GM20000 (cell line): Measurements from ENCODE around the gene FAM168A.
"Not testable (repeated sequence)": the region's sequence is repeated elsewhere in the genome, so short reads cannot be mapped to it uniquely, and the experiment has no call there.

Experiments
- DNase-seq: peaks from one replicate; pipeline ENCODE4 v3.0.0; 2012; ENCODE audit warnings: low spot score
- CTCF ChIP-seq: IDR thresholded peaks from 2 replicates; pipeline ENCODE4 v1.5.1; 2012; ENCODE audit warnings: mild to moderate bottlenecking, control low read depth; ENCODE audit errors: extremely low read depth, missing control alignments

FAM168A gene

GRCh38 chr11:73592640-73593039 is 5.3 kb downstream of the FAM168A start:
- no peak for DNase-seq
- no peak for TF ChIP-seq CTCF

DNA sequence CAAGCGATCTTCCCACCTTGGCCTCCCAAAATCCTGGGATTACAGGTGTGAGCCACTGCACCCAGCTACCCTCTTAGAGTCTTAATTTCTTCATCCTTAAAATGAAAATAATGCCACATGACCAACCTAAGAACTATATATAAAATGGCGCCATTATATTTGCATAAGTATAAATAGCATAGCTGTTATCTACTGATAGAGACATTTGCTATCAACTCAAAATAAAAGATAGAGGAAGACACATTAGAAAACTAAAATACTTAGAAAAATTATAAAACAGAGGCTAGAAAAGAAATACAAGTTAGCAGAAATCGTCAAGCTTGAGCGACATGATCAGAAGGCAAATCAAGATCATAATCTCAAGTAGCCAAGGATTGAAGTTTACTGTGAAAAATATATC is 6.2 kb downstream of the FAM168A start:
- no peak for DNase-seq
- no peak for TF ChIP-seq CTCF

DNA sequence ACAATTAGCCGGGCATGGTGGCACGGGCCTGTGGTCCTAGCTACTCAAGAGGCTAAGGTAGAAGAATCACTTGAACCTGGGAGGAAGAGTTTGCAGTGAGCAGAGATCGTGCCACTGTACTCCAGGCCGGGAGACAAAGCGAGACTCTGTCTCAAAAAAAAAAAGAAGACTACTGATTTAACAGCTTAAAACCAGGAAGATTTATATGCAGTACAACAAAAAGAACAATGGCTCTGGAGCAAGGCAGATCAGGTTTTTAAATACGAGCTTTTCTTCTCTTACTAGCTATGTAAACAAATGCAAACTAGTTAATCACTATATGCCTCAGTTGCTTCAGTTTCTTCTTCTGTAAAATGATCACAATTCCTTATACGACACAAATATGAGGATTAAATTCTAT is 6.9 kb downstream of the FAM168A start:
- TF ChIP-seq CTCF = no peak
- no peak for DNase-seq

GRCh38 chr11:73586791-73587190 is 11.1 kb downstream of the FAM168A start:
- DNase-seq = no peak
- TF ChIP-seq CTCF = no peak

- no peak for TF ChIP-seq CTCF
- DNase-seq = no peak
Observed at GRCh38 chr11:73585834-73586575, 11.9 kb downstream of the FAM168A start.

DNA sequence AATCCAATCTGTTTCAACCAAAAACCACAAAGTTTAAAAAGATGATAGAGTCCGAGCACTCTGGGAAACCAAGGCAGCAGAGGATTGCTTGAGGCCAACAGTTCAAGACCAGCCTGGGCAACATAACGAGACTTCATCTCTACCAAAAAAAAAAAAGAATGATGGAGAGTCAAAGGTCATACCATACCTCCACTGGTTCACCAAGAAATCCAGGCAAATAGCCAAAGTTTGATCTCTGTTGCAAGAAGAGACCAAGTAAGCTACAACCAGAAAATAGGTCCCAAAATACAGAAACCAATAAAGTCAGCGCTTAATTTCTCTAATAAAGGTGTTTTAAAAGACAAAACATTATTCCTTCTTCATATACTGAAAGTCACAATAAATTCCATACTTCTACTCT is 13.1 kb downstream of the FAM168A start:
- no peak for TF ChIP-seq CTCF
- DNase-seq = no peak

DNA sequence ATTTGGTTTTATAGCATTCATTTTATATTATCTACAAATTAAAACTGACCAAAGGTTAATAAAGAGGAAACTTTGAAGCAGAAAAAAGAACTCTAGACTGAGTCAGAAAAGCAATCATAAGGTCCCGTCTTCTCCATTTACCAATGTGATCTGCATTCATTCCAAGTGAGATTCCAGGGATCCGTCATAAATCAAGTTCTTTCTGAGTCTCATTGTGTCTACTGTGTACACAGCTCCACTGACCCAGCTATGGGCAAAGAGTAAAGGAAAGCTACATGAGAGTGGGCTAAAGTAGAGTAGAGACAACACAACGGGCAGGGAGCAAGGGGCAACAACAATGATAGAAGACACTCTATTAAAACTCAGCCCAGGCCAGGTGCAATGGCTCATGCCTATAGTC is 15.3 kb downstream of the FAM168A start:
- no peak for DNase-seq

GRCh38 chr11:73580749-73581148 is 17.2 kb downstream of the FAM168A start:
- not testable (repeated sequence) for DNase-seq

More for the DNA sequence above, 15.3 kb downstream of the FAM168A start:
- no peak for TF ChIP-seq CTCF
